Adrenal gland (tissue), 12 donors: ENCODE data around the gene TRIO. TPM values are rescaled to one million over a fixed set of nuclear protein-coding genes. Genes with fewer than 3 reads are reported as not detected.

Experiments
- DNase-seq, 7 donors: peaks; one replicate each; pipeline ENCODE4 v3.0.0-alpha.2; 2019 to 2020
- H3K27ac ChIP-seq, 5 donors: fragments of 200-600 bp; sonication (generic) in 4 of 5; 1 replicate in 3 of 5; 2 replicates in 2 of 5; pipeline versions ENCODE4 v1.5.1 to v1.8.0; 2016 to 2020; ENCODE audit warnings: mild to moderate bottlenecking in 1 of 5
- H3K27me3 ChIP-seq: fragments of 200-600 bp; 2 replicates; pipeline ENCODE4 v1.8.0; 2021
- H3K36me3 ChIP-seq, 2 donors: fragments of 200-600 bp; replicated peaks in 1 of 2; 1 replicate in 1 of 2; 2 replicates in 1 of 2; pipeline versions ENCODE4 v1.5.1 to v1.8.0; 2018 to 2022
- H3K4me1 ChIP-seq, 2 donors: fragments of 200-600 bp; replicated peaks in 1 of 2; 1 replicate in 1 of 2; 2 replicates in 1 of 2; pipeline versions ENCODE4 v1.5.1 to v1.8.0; 2018 to 2021
- H3K4me3 ChIP-seq, 4 donors: fragments of 200-600 bp; sonication (generic) in 3 of 4; one replicate each; pipeline ENCODE4 v1.5.1; 2016 to 2018
- H3K9me3 ChIP-seq, 3 donors: fragments of 200-600 bp; sonication (generic) in 1 of 3; replicated peaks in 1 of 3; 1 replicate in 2 of 3; 2 replicates in 1 of 3; pipeline versions ENCODE4 v1.5.1 to v1.8.0; 2016 to 2021
- POLR2A ChIP-seq, 2 donors: fragments of 450-650 bp; IDR thresholded peaks; one replicate each; pipeline ENCODE4 v1.6.1; 2017; ENCODE audit warnings: antibody characterized with exemption in 2 of 2, mild to moderate bottlenecking in 2 of 2, moderate library complexity in 1 of 2
- WGBS, 4 donors: extraction: QIAGEN DNeasy Blood & Tissue Kit in 2 of 4; methylation state at CpG; one replicate each; pipeline versions ENCODE4 v1.1.5 to v1.1.7; 2013 to 2017; 5-methylcytosine and 5-hydroxymethylcytosine counted together
- intact Hi-C, 2 donors: fragments of 100-400 bp; cut with DNase I; formaldehyde crosslinking; loops; one replicate each; pipeline versions ENCODE4 v1.14.1 to v1.15.0; 2022 to 2023
- polyA plus RNA-seq, 3 donors: library from polyadenylated mRNA; stranded (reverse); fragments of 200-250 nt in 2 of 3; fragments of 350-450 nt in 1 of 3; fragmentation: Illumina TruSeq in 1 of 3; extraction: RNeasy Lipid Tissue Mini Kit (QIAGEN cat#74804) in 1 of 3; gene quantifications; one replicate each; pipeline ENCODE4 v1.2.3, GENCODE V29; 2013 to 2014
- total RNA-seq, 9 donors: library from RNA; depleted of rRNA in 4 of 9; stranded (reverse); fragments of >200 nt in 4 of 9; fragments of 120-200 nt in 1 of 9; fragmentation: NEBNext Ultra II Directional in 1 of 9; extraction: Animal tissue kit (Norgen Biotek cat#: 25700) in 1 of 9; gene quantifications; one replicate each; pipeline versions ENCODE4 v1.1.0 to v1.2.4, GENCODE V29; 2013 to 2023
- TF ChIP-seq, protein P1 (sequence below), 6 experiments: fragments of 450-650 bp in 4 of 6; fragments of 200-600 bp in 2 of 6; sonication (generic) in 1 of 6; IDR thresholded peaks; 1 replicate in 5 of 6; 2 replicates in 1 of 6; pipeline versions ENCODE4 v1.5.1 to v1.8.0; 2016 to 2021; ENCODE audit warnings: antibody characterized with exemption in 6 of 6, mild to moderate bottlenecking in 2 of 6, moderate library complexity in 1 of 6
- donor health status: healthy with polysubstance abuse.
- donor health status: Bipolar disorder and iron deficiency.
- donor health status: DM: yes; HTN: yes; CAD: no.
- donor health status: DM: no; HTN: no; CAD: no.
- donor health status: DM: no; HTN: no; CAD: no.
- donor health status: DM: yes; HTN: yes; CAD: no.

Gene TRIO
- total and polyA plus RNA-seq, 12 donors, result 27.3 to 109 (median 72.4) TPM

DNA sequence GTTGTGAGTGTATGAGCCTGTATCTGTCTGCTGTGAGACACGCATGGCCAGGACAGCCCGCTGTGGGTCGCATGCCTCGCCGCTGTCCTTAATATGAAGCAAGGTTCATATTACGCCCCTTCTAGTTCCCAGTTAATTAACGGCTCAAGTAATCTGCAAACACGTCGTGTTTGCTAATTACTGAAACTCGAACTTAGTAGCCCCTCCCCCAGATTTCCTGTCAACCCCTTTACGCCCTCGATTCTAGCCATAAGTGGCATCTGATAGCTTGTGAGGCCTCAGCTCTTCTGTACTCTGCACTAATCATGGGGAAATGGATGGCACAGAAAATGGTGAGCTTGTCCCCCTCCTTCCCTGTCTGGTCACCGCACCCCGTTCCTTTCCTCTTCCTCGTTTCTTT is 321.5 kb downstream of the TRIO start:
- intact Hi-C loops, result no loop called here
- WGBS, 4 donors, result 82 to 88% (median 85%) methylated on average over 15 of the region's 15 CpGs
- H3K36me3 ChIP-seq, result peaks cover 0 to 49% of the 10 kb centered on the region in 2 donors

DNA sequence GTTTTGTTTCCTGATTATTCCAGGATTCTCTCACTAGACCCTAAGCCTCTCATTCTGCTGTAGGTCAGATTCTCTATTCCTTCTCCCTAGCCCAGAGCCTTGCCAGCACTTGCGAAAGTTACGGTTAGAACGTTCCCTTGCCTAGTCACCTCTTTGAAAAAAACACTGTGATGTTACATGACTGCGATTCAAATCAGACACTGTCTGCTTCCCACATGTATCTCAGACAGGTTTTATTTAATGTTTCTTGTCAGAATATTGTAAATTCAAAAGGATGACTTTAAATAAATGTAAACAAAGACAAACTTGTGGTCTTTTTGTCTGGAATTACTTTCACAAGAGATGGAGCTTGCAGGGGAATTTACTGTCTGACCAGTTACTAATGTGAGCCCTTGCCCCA is 322.0 kb downstream of the TRIO start:
- intact Hi-C loops, result no loop called here
- no peak for TF ChIP-seq POLR2A (IDR thresholded peaks at IDR 0.05)
- TF ChIP-seq, protein P1, sequence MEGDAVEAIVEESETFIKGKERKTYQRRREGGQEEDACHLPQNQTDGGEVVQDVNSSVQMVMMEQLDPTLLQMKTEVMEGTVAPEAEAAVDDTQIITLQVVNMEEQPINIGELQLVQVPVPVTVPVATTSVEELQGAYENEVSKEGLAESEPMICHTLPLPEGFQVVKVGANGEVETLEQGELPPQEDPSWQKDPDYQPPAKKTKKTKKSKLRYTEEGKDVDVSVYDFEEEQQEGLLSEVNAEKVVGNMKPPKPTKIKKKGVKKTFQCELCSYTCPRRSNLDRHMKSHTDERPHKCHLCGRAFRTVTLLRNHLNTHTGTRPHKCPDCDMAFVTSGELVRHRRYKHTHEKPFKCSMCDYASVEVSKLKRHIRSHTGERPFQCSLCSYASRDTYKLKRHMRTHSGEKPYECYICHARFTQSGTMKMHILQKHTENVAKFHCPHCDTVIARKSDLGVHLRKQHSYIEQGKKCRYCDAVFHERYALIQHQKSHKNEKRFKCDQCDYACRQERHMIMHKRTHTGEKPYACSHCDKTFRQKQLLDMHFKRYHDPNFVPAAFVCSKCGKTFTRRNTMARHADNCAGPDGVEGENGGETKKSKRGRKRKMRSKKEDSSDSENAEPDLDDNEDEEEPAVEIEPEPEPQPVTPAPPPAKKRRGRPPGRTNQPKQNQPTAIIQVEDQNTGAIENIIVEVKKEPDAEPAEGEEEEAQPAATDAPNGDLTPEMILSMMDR (IDR thresholded peaks at IDR 0.05), result no peak
- no peak overlapping the region for H3K4me3 ChIP-seq
- no peaks in the 10 kb centered on the region for H3K4me1 ChIP-seq
- peaks cover 0 to 49% of the 10 kb centered on the region in 2 donors for H3K36me3 ChIP-seq
- WGBS, 4 donors, result 74 to 83% (median 76%) methylated on average over 4 of the region's 4 CpGs
- no peaks in the 10 kb centered on the region for H3K27me3 ChIP-seq
- no peak overlapping the region for H3K27ac ChIP-seq
- no peaks in the 10 kb centered on the region for H3K9me3 ChIP-seq
- DNase-seq, result no peak

More for the DNA sequence above, 321.5 kb downstream of the TRIO start:
- Histone ChIP-seq H3K4me3 (no peak overlapping the region), H3K9me3 (no peaks in the 10 kb centered on the region), H3K27me3 (no peaks in the 10 kb centered on the region), H3K27ac (no peak overlapping the region), H3K4me1 (no peaks in the 10 kb centered on the region)
- no peak for TF ChIP-seq POLR2A (IDR thresholded peaks at IDR 0.05)
- TF ChIP-seq, protein P1 (IDR thresholded peaks at IDR 0.05), result no peak
- DNase-seq, result no peak

DNA sequence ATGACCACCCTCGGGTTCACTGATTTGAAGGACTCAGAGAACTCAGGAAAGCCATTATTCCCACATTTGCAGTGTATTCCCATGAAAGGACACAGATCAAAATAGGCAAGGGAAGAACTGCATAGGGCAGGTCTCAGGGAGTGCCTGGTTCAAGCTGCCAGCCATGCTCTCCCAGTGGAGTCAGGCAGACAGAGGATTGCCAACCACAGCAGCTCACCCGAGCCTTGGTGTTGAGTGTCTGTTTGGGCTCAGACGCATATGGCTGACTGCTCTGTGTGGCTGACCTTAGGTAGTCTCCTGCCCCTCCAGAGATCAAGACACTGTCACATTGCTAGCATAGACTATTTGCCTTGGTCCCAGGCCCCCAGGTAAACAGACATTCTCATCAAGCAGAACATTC is 322.6 kb downstream of the TRIO start:
- 82 to 95% (median 86%) methylated on average over 3 of the region's 3 CpGs for WGBS, 4 donors
- H3K27ac ChIP-seq, result no peak overlapping the region
- intact Hi-C loops, result no loop called here

DNA sequence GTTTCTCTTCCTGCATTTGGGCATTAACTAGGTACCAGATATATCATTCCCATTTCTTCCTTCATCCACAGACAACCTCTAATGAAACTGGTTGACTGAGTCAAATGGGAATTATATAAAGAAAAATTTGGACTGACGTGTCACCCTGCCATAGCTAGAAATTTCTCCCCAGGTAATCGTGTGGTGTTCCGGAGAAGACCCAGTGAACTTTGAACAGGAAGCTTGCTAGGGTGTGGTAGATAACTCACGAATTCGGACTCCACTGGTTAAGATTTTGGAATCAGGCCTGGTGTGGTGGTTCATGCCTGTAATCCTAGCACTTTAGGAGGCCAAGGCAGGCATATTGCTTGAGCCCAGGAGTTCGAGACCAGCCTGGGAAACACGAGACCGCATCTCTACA is 324.1 kb downstream of the TRIO start:
- H3K9me3 ChIP-seq, result no peaks in the 10 kb centered on the region
- H3K36me3 ChIP-seq, result peaks cover 0 to 31% of the 10 kb centered on the region in 2 donors
- H3K27ac ChIP-seq, result no peak overlapping the region
- no peak overlapping the region for H3K4me3 ChIP-seq
- WGBS, 4 donors, result 91 to 94% (median 92%) methylated on average over 6 to 8 of the region's 8 CpGs
- H3K4me1 ChIP-seq, result no peaks in the 10 kb centered on the region
- DNase-seq, result no peak
- TF ChIP-seq, protein P1 (IDR thresholded peaks at IDR 0.05), result no peak
- TF ChIP-seq POLR2A (IDR thresholded peaks at IDR 0.05), result no peak
- no peaks in the 10 kb centered on the region for H3K27me3 ChIP-seq
- intact Hi-C loops, result no loop called here

More for the DNA sequence above, 322.6 kb downstream of the TRIO start:
- TF ChIP-seq, protein P1 (IDR thresholded peaks at IDR 0.05), result no peak
- no peak for TF ChIP-seq POLR2A (IDR thresholded peaks at IDR 0.05)
- H3K9me3 ChIP-seq, result no peaks in the 10 kb centered on the region
- H3K36me3 ChIP-seq, result peaks cover 0 to 43% of the 10 kb centered on the region in 2 donors
- H3K4me1 ChIP-seq, result no peaks in the 10 kb centered on the region
- H3K27me3 ChIP-seq, result no peaks in the 10 kb centered on the region
- no peak overlapping the region for H3K4me3 ChIP-seq
- no peak for DNase-seq
